Bronchial epithelial cell (primary cell): Measurements from ENCODE around the gene FRYL. TPM values are rescaled to one million over a fixed set of nuclear protein-coding genes. Genes with fewer than 3 reads are reported as not detected.
"Not testable (repeated sequence)": the region's sequence is repeated elsewhere in the genome, so short reads cannot be mapped to it uniquely, and the experiment has no call there.

Source experiments
- DNase-seq: peaks from one replicate; pipeline ENCODE4 v3.0.0-alpha.2; 2010; ENCODE audit warnings: low read depth
- FAIRE-seq: peaks from 2 replicates; lab custom pipeline; 2011; peaks lifted over from hg19 to GRCh38; lab: Jason Lieb, UNC
- H3K27me3 ChIP-seq: 2 replicates; pipeline ENCODE4 v1.5.1; 2011; ENCODE audit warnings: low read length; ENCODE audit not compliant: control insufficient read depth, insufficient read depth
- H3K36me3 ChIP-seq: 2 replicates; pipeline ENCODE4 v1.5.1; 2011; ENCODE audit warnings: low read length; ENCODE audit not compliant: control insufficient read depth, insufficient read depth
- H3K4me3 ChIP-seq: 2 replicates; pipeline ENCODE4 v1.5.1; 2011; ENCODE audit warnings: mild to moderate bottlenecking, low read depth, low read length, control low read depth
- total RNA-seq: library from RNA; depleted of rRNA; stranded (reverse); fragments of >200 nt; gene quantifications from 2 replicates; pipeline ENCODE4 v1.2.1, GENCODE V29; 2014
- TF ChIP-seq, protein P1 (sequence below): IDR thresholded peaks from 2 replicates; pipeline ENCODE4 v1.5.1; 2011; ENCODE audit warnings: mild to moderate bottlenecking, moderate library complexity, low read length, control low read depth, inconsistent platforms; ENCODE audit not compliant: insufficient read depth, severe bottlenecking

FRYL gene
- total RNA-seq, 1 donor from 2014 or later, result 43.2 TPM

DNA sequence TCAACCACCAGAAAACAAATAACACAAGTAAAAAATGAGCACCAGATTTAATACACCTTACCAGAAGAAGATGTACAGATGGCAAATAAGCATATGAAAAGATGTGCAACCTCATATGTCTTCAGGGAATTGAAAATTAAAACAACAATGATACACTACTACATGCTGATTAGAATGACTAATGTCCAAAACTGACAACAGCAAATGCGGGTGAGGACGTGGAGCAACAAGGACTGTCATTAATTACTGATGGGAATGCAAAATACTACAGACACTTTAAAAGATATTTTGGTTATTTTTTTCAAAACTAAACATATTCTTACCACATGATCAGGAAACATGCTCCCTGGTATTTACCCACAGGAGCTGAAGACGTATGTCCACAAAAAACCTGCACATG lies 140.3 kb downstream of the FRYL start:
- FAIRE-seq (no peak), DNase-seq (no peak)
- no peaks in the 10 kb centered on the region for H3K36me3 ChIP-seq
- H3K27me3 ChIP-seq, result no peaks in the 10 kb centered on the region
- no peak overlapping the region for H3K4me3 ChIP-seq
- TF ChIP-seq, protein P1, sequence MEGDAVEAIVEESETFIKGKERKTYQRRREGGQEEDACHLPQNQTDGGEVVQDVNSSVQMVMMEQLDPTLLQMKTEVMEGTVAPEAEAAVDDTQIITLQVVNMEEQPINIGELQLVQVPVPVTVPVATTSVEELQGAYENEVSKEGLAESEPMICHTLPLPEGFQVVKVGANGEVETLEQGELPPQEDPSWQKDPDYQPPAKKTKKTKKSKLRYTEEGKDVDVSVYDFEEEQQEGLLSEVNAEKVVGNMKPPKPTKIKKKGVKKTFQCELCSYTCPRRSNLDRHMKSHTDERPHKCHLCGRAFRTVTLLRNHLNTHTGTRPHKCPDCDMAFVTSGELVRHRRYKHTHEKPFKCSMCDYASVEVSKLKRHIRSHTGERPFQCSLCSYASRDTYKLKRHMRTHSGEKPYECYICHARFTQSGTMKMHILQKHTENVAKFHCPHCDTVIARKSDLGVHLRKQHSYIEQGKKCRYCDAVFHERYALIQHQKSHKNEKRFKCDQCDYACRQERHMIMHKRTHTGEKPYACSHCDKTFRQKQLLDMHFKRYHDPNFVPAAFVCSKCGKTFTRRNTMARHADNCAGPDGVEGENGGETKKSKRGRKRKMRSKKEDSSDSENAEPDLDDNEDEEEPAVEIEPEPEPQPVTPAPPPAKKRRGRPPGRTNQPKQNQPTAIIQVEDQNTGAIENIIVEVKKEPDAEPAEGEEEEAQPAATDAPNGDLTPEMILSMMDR, result no peak

DNA sequence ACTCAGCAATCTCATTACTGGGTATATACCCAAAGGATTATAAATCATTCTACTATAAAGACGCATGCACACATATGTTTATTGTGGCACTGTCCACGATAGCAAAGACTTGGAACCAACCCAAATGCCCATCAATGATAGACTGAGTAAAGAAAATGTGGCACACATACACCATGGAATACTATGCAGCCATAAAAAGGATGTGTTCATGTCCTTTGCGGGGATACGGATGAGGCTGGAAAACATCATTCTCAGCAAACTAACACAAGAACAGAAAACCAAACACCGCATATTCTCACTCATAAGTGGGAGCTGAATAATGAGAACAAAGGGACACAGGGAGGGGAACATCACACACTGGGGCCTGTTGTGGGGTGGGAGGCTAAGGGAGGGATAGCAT lies 141.5 kb downstream of the FRYL start:
- not testable (repeated sequence) for H3K36me3 ChIP-seq, FAIRE-seq, H3K4me3 ChIP-seq, H3K27me3 ChIP-seq, DNase-seq

DNA sequence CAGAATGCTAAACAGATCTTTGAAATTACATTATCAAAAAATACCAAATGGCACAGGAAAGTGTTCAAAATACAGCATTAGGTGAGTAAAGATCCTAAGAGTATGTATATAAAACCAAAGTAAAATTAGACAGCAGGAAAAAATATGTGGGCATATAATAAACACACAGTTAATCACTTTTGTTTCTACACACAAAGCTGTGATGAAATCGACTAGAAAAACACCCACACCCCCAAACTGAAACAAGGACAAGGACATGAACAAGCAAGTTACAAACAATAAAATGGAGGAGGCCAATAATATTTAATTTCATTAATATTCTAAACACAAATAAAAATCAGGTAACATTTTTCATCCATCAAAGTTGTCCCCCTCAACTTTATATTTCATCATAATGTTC lies 143.2 kb downstream of the FRYL start:
- no peaks in the 10 kb centered on the region for H3K27me3 ChIP-seq
- H3K4me3 ChIP-seq, result no peak overlapping the region
- TF ChIP-seq, protein P1, result no peak
- DNase-seq, result no peak
- FAIRE-seq, result no peak
- no peaks in the 10 kb centered on the region for H3K36me3 ChIP-seq

DNA sequence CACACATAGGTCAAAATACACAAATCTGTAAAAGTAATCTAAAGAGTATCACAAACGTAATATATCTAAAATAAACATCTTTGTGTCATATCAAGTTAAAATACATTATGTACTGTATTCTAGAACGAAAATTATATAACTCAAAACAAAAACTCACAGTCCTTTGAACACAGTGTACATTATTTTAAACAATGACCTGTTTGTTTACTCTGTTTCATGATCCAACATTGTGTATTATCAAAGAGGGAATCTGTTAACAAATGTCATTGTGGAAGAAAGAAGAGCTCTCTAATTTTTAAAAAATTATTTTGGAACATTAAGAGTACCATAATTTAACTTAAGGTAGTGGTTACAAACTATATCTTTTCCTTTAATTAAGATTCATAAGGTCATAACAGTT lies 144.1 kb downstream of the FRYL start:
- Histone ChIP-seq H3K27me3 (no peaks in the 10 kb centered on the region), H3K36me3 (no peaks in the 10 kb centered on the region), H3K4me3 (no peak overlapping the region)
- TF ChIP-seq, protein P1, result no peak
- FAIRE-seq (no peak), DNase-seq (no peak)

DNA sequence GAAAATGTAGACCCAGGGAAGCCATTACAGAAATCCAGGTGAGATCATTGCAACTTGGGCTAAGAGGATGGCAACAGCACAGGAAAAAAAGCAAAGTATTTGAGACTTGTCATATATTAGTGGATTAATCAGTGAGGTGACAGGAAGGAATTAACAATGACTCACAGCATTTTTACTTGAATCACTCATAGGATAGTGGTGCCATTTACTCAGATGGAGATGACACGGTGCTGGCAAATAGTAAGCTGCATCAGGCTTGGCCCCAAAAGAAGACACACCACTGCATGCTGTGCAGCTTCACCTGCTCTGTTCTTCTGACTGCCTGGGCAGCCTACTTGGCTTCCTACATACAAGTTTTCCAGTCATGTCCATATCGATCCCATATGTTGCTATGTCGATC lies 144.8 kb downstream of the FRYL start:
- FAIRE-seq (peak; percentile 43), DNase-seq (peak; percentile 80)
- Histone ChIP-seq H3K27me3 (no peaks in the 10 kb centered on the region), H3K4me3 (no peak overlapping the region), H3K36me3 (no peaks in the 10 kb centered on the region)
- TF ChIP-seq, protein P1, result no peak

DNA sequence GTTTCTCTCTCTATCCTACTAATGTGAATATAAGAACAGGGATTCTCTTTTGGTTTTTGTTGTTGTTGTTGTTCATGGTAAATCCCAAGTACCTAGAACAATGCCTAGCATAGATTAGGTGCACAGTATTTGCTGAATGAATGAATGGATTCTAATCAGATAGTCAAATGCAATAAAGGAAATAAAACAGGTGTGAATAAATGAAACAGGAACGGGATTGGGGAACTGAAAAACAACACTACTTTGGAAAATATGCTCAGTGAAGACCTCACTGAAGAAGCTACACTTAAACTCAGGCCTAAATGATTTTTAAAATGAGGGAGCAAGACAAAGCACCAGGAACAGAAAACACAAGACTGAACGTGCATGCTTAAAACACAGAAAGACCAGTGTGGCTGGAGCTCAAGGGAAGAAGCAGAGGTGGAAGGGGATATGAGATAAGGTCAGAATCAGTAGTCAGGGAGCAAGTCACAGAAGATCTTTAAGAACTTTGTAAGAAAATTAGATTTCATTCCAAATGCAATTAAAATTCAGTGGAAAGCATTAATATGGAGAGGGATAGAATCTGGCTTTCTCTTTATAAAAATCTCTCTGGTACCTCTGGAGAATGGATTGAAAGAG lies 145.3 kb downstream of the FRYL start:
- DNase-seq (no peak), FAIRE-seq (no peak)
- no peaks in the 10 kb centered on the region for H3K27me3 ChIP-seq
- H3K36me3 ChIP-seq, result no peaks in the 10 kb centered on the region
- no peak overlapping the region for H3K4me3 ChIP-seq
- TF ChIP-seq, protein P1, result no peak
